Measurements from ENCODE around the gene GPR4.
"Not testable (repeated sequence)": the region's sequence is repeated elsewhere in the genome, so short reads cannot be mapped to it uniquely, and the experiment has no call there.

The GPR4 gene

DNA sequence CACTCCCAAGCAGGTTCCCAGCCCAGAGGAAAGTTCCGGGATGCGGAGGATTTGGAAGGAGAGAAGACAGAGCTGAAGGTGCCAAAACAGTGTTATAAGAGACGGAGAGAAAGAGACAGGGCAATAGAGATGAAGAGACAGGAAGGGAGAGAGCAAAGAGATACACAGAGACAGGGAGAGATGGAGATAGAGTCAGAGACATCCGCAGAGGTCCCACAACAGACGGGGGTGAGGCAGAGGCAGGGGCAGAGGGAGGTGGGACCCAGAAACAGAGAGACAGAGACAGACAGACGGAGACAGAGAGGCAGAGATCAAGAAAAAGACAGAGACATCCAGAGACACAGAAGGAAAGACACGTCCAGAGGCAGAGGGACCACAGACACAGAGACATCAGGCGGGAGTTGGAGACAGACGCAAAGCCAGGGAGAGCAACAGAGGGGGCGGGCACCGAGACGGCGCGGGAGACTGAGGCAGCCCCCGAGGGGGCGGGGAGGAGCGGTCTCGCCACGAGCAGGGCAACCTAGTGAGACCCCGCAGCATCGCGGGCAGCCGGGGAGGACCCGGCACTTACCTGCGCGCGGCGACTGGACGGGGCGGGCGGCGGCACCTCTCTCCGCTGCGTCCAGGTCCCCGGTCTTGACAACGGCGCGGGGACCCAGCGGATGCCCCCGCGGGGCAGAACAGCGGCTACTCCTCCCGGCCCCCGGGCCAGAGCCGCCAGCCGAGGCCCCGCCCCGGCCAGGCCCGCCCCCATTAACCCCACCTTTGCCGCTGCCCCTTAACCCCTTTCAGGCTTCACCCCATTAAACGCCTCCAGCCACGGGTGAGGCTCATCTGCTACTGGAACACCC, at the start of gene GPR4:
TSS of gene GPR4 (minus strand) at position 689 of the 851 bp plus-strand sequence. CDS start 10,346 bp downstream, outside the sequence.
- no peak for DNase-seq (ENCODE audit: low read depth in 2 of 2)

DNA sequence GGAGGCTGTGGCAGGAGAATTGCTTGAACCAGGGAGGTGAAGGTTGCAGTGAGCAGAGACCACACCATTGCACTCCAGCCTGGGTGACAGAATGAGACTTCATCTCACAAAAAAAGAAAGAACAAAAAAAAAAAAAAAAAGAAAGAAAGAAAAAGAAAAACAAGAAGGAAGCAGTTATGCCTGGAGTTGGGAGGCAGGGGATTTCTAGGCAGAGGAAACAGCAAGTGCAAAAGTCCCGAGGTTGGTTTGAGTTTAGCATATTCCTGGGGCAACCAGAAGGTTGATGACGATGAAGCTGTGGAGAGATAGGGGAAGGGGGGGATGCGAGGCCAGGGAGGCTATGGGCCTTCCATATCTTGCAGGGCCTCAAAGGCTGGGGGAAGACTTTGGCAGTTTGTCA, 48.7 kb upstream of the GPR4 start:
- DNase-seq (ENCODE audit: low read depth in 2 of 2), result no peak

GRCh38 chr19:45646345-45646698, 44.3 kb upstream of the GPR4 start:
- no peak for DNase-seq (ENCODE audit: low read depth in 2 of 2)

GRCh38 chr19:45645631-45646344, 43.8 kb upstream of the GPR4 start:
- peak; percentile 68 to 71 for DNase-seq (ENCODE audit: low read depth in 2 of 2)

DNA sequence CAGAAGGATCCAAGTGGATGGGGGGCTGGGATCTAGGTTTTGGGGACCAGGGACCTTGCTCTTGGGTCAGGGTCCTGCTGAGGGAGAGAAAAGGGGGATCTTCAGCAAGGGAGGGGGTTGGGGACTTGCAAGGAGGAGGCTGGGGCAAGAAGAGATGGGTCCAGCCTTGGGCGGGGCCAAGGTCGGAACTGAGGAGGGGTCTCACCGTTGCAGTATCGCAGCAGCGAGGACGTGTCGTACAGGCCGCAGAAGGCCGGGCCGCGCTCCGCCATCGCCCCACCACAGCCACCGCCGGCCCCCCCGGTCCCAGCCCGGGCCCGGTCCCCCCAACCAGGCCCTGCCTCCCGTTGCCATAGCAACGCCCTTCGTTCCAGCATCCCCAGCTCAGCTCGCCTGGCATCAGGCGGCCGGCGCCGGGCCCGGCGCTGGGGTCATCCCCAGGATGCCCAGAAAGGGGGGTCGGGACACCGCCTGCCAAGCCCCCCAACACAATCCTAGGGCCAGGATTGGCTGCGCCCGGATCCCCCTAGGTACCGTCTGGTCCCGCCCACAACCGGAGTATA, 43.1 kb upstream of the GPR4 start:
- no peak for DNase-seq (ENCODE audit: low read depth in 2 of 2)

DNA sequence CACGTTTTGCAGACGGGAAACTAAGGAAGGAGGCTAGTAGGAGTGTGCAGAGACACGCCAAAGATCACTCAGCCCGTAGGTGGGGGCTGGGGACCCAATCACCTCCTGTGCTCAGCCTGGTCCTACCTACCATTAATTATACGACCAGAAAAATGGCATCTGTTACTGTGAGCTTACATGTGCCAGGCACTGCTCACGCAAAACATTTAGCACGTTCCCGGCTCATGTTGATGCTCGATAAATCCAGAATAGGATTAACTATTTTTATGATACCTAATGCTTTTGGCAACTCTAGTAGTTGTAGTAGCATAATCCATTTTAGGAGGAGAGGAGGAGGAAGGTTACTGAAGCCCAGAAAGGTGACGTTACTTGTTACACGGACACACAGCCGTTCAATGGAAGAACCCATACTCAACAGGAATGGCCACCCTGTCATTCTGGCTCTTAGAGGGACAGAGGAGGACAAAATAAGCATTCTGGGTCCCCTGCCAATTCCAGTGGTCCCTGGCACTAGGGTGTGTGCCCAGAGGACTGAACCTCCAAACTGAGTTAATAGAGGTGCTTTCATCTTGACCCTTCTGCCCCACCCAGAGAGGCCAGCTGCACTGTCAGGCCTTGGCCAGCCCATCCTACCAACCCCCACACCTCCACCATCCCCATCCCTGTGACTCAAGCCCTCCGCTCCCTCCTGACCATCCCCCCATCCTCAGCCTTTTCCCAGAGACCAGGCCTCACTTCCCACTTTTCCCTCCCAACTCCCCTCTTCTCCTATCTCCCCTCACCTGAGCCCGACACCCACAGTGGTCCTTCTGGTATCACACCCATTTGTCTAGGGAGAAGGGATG, 42.1 kb upstream of the GPR4 start:
- no peak for DNase-seq (ENCODE audit: low read depth in 2 of 2)

GRCh38 chr19:45643024-45643926, 41.3 kb upstream of the GPR4 start:
- DNase-seq (ENCODE audit: low read depth in 2 of 2), result peak; percentile 91 to 94

DNA sequence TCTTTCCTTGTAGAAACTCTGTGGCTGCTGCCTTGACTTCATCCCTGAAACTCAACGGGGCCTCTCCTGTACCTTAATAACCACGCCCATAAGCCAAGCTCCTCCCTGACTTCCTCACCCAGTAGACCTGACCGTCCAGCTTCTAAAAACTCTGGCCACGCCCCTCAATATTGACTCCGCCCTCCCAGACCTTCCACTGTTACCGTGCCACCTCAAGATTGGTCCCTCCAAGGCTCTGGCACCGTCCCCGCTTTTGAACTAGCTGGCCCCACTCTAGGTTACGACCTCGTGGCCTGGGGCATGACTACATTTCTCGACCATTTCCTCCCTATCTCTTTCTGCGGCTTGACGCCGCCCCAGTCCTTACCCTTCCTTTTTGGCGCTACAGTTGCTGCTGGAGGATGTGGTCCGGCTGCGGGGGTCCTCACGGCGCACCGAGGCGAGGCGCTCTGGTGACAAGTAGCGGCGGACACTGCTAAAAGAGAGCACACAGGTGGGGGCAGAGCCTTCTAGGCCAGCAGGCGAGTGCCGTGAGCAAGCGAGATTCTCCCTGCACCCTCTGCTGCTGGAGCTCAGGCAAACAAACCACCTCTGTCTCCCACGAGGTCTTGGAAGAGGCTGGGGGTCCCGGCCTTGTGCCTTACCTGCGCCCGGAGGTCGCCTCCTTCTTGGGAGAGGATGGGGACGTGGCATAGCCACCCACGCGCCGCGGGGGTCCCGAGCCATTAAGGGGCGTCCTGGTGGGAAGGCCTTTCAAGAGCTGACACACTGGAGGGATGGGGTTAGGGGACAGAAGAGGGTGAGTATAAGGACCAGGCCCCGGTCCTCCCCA, 39.5 kb upstream of the GPR4 start:
- peak; percentile 74 to 90 for DNase-seq (ENCODE audit: low read depth in 2 of 2)

DNA sequence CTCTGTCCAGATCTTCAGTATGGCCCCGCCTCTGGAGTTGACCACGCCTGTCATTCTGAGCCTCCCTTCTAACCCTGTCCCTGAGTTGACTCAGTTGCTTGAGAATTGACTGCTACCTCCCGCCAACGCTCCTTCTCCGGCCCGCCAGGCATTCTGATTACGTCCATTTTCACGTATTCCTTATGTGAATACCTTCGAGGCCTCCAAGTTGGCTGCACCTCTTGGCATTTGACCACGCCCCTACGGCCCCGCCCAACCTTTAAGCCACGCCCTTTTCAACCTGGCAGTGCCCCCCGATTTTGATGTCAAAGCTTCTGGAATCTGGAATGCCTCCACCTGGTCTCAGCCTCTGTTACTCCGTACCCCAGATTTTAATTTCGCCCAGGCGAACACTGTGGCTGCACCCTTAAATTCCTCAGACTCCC, 38.8 kb upstream of the GPR4 start:
- peak; percentile 34 to 63 for DNase-seq (ENCODE audit: low read depth in 2 of 2)

- DNase-seq (ENCODE audit: low read depth in 2 of 2), result peak; percentile 48 to 55
Observed at GRCh38 chr19:45638930-45639729, 37.1 kb upstream of the GPR4 start, which contains the start of gene EML2. Gene EML2, minus strand, starts transcription at chr19:45639397. Its CDS starts 21 bp downstream, at chr19:45639376.

DNA sequence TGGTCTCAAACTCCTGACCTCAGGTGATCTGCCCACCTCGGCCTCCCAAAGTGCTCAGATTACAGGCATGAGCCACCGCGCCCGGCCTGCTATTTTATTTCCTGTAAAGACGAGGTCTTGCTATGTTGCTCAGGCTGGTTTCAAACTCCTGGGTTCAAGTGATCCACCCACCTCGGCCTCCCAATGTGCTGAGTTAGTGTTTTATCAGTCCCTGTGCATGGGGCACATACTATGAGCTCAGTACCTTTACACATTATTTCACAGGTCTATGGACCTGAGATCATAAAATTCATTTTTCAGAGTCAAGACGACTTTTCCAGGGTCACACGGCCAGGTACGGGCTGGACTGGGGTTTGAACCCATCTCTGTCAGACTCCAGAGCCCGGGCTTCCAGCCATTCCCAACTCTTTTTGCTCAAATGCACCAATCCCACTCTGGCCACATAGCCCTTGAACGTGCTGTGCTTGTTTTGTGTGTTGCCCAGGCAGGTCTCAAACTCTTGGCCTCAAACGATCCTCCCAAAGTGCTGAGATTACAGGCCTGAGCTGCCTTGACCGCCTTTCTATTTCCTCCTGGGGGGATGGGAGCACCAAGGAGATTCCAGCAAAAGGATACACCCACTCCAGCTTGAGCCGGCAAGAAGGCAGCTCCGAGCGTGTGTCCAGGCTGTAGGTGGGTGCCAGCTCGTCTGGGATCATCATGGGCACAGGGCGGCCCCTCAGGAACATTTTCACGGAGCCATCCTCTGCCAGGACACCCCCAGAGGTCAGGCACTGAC, 36.1 kb upstream of the GPR4 start:
- no peak for DNase-seq (ENCODE audit: low read depth in 2 of 2)

DNA sequence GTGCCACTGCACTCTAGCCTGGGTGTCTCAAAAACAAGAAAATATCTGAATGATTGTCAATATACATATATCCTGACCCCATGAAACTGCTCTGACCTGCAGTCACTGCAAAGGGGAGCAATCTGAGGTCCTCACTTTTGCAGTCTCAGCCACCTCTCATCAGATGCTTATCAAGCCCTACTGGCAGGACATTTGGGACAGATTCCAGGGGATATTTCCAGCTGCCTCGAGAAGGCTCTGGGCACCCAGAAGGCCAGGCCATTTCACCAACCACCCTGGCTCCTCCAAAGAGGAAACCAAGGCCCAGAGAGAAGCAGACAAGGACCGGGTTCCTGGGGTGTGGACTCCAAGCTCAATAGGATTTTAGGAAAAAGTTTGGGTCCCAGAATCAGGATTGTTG, 34.9 kb upstream of the GPR4 start:
- no peak for DNase-seq (ENCODE audit: low read depth in 2 of 2)

DNA sequence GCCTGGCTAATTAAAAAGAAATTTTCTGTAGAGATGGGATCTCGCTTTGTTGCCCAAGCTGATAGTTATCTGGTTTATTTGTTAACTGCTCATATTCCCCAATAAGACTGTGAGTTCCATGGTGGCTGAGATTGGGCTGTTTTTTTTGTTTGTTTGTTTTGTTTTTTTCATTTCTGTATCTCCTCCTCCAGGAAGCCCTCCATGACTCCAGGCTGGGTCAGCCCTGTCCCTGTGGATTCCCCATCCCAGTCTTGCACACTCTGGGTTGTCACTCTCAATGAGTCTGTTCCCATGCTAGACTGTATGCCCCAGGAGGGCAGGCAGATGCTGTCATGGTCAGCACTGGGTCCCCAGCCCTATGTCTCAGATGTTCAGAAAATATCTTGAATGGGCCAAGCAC, 34.3 kb upstream of the GPR4 start:
- DNase-seq (ENCODE audit: low read depth in 2 of 2), result no peak

DNA sequence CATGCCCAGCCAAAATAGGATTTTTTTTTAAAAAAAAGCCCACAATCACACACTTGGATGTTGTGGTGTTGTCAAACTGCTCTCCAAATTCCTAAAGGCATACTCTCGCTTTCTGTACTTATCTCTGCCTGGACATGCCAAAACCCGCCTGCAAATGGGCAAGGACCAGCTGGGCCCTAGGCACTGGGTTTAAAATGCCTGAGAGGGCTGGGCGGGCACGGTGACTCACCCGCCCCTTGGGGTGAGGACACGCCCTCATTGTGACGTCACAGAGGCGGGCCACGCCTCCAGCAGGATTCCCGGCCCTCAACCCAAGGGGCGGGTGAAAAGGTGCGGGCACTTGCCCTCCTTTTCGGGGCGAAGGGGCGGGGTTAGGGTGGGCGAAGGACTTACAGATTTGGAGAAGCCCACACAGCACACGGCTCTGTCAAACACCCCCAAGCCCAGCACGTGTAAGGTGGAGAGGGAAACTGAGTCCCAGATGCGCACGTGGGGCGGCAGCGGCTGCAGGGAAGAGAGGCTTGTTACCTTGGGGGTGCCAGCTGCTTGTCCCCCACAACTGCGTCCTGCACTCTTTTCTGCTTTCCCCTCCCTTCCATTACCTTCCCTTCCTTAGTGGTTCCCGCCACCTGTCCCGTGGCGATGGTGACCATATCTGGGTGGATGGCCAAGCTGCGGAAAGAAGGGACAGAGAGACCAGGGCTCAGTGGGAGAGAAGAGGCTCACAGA, 30.6 kb upstream of the GPR4 start:
- DNase-seq (ENCODE audit: low read depth in 2 of 2), result peak; percentile 48 to 49

DNA sequence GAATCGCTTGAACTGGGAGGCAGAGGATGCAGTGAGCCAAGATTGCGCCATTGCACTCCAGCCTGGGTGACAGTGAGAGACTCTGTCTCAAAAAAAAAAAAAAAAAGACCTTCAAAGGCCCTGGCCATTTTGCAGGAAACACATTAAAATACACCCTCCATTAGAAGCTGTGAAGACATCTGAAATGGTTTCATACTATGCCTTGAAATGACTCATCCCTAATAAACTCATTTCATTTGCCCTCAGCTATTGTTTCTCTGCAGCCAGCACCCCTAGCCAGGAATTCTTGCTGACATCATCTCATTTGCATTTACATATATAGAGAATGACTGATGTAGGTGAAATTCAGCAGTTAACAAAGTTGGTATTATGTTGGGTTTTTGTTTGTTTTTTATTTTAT, 28.5 kb upstream of the GPR4 start:
- DNase-seq (ENCODE audit: low read depth in 2 of 2), result no peak

GRCh38 chr19:45629704-45630103, 27.7 kb upstream of the GPR4 start:
- no peak for DNase-seq (ENCODE audit: low read depth in 2 of 2)

DNA sequence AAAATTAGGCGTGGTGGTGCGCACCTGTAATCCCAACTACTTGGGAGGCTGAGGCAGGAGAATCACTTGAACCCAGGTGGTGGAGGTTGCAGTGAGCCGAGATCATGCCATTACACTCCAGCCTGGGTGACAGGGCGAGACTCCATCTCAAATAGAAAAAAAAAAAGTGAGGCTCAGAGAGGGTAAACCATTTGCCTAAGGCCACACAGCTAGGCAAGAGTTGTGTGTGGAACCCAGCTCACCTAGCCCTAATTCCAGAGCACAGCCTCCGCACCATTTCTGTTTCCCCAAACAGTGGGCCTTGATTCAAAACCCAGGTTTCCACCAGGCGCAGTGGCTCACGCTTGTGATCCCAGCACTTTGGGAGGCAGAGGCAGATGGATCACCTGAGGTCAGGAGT, 26.2 kb upstream of the GPR4 start:
- not testable (repeated sequence) for DNase-seq (ENCODE audit: low read depth in 2 of 2)
